HG02623 (cell line): Measurements from ENCODE around the gene TMEM236.
"Not testable (repeated sequence)": the region's sequence is repeated elsewhere in the genome, so short reads cannot be mapped to it uniquely, and the experiment has no call there.

Experiments used
- ATAC-seq: cut with Tn5 transposase; IDR thresholded peaks from one replicate; pipeline ENCODE4 v1.9.1; 2021; ENCODE audit warnings: moderate library complexity; ENCODE audit not compliant: unreplicated experiment

The TMEM236 gene, protein sequence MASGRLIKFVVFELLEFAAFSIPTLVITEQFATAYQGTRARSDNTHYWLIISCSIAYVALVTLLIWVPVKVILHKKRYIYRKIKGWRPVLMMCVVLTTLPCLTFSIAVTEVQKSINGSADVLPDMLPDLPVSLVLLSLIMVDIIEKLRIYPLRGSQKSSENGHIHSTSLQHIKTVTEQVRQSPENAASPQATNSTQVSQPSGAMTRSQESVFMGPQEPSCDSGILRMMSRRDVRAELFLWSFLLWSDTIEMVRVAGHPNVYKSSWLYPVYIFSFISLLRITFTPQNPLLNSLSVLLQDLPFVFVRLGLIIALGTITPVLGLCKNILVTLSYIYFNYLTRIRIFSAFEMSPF

DNA sequence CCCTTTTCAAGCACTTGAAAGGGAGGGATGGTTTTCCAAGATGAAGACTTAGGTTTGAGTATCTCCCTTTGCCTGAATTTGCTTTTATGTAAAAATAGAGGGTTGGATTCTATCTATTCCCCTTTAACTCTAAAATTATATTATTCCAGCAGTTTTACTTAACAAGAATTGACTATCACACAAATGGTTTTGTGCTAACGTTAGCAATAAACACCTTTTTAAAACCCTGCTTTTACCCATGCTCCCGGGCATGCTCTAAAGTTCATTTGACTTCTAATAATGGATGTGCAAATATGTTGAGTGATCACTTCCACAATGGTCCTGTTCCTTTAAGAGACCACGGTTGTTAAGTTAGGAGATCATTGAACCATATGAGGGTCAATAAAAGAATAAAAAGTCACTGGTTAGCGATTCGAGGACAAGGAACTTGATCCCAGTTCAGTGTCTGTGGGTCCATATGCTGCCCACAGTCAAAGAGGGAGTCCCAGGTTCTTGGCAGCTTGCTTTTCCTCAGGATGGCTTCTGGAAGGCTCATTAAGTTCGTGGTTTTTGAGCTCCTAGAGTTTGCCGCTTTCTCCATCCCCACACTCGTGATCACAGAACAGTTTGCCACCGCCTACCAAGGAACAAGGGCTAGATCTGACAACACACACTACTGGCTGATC is at the start of gene TMEM236:
TSS of gene TMEM236 (plus strand) at position 421 of the 665 bp plus-strand sequence. CDS start at position 516, 95 bp downstream.
- ATAC-seq, result no peak

DNA sequence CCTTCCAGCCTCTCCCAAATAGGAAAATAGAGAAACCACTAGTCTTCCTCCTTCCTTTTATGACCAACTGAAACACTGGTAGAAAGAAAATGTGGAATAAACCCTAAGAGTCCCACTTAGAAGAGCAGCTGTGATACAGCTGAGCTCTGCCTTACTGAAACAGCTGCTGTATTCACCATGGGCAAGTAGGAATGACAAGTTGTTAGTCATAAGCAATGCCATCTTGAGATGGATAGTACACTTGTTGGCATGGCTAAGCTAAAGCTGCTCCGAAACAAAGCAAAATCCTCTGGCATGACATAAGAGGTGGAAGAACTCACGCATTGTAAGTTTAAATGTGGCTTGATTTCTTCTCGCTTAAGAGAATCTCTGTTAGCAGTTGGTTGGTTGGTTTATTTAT is 48.3 kb upstream of the TMEM236 start:
- no peak for ATAC-seq

DNA sequence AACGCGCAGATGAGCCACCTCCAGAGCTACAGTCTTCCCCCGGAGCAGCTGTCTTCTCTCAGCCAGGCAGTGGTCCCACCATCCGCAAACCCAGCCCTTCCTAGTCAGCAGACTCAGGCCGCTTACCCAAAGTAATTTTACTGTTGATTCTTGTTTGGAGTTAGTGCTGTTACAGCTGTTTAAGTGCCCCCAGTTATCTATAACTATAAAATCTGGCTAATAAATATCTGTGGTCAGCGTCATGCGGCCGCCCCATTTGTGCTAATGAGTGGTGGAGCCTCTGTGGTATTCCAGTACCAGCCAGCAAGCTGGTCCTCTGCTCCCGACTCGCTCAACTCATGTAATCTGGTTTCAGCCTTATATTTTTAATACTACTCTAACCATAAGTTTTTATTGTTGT is 43.2 kb upstream of the TMEM236 start:
- no peak for ATAC-seq

DNA sequence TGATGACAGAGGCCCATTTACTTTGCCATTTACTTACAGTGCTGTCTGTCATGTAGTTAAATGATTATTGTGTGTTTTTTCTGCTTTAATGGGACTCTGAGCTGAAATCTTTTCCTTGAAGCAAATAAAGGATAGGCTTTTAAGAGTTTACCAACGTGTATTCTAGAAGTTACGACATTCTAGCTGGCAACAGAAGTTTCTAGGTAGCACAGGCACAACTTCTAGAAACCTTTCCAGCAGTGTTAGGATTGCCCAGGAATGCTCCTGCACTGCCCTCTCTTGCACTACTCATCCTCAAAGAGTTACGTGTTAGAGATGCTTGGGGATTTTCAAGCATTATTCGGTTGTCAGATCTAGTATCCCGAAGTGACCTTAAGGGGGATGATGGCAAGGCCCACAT is 42.5 kb upstream of the TMEM236 start:
- ATAC-seq, result no peak

DNA sequence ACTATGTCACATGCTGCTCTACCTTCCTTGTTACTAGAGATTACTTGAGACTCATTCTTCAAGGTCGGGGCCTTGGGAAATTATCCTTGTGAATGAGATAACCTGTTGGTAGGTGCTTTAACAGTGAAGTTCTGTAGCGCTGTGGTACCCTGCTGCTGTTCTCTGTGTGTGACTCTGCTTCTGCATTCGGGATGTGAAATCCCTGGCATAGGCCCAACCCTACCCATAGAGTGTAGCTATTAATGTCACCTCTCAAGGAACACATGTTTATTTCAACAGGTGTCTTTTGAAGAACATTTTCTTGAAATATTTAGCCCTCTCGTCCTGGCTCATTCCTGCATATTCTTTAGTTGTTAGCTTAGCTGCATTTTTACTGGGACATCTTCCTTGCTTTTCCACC is 41.8 kb upstream of the TMEM236 start:
- ATAC-seq, result no peak

DNA sequence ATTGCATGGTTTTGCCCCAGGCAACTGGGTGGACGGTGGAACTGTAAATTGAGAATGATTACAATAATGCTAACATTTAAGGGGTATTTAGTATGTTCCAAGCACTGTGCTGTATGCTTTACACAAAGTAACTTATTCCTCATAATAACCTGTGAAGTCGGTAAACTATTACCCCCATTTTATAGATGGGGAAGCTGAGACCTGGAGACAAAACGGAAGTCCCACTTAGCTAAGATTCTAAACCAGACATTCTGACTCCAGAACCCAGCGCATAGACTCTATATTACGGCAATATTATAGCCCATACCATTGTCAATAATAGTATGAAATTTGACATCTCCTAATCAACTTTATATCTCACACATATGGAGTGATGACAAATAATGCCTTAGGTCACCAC is 39.9 kb upstream of the TMEM236 start:
- no peak for ATAC-seq

DNA sequence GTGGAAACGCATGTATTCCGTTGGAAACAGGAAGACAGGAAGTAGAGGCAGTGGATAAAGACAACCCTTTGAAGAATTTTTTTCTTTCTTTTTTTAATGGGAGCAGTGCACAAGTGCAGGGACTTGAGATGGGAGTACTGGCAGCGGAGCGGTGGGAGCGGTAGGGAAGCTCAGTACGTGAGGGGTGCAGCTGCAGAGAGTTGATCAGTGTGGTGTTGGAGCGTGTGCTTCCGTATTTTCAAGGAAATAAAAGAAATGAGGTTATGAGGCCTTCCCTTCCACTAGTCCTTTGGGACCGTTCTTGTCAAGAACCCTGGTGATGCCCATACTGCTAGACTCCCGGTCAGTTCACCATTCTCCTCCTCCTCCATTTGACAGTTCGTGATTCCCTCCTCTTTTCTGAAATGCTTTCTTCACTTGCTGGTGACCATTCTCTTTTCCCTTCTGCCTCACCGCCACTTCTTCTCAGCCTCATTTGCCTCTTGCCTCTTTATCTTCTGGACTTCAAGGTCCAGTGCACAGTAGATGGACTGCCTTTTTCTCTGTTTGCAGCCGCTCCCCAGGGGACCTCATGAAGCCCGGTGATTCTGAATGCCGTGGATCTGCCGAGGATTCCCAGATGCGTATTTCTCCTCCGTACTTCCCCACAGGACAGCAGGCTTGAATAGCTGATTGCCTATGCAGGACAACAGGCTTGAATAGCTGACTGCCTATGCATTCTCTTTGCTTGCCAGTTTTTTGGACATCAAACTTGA is 39.1 kb upstream of the TMEM236 start:
- no peak for ATAC-seq

DNA sequence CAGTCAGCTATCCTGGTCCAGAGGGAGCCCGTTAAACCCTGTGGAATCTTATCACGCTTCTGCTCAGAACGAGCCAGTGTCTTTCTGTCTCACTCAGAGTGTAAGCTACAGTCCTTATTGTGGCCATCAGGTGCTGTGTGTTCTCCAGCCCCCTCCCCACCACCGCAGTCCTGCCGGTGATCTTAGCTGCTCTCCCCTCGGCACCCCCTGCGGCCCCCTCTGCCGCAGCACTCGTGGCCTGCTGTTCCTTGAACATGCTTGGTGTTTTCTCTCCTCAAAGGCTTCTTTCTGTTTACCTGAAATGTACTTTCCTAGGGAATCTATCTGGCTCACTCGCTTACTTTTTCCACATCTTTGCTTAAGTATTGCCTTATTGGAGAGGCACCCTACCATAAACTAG is 38.2 kb upstream of the TMEM236 start:
- ATAC-seq, result no peak

DNA sequence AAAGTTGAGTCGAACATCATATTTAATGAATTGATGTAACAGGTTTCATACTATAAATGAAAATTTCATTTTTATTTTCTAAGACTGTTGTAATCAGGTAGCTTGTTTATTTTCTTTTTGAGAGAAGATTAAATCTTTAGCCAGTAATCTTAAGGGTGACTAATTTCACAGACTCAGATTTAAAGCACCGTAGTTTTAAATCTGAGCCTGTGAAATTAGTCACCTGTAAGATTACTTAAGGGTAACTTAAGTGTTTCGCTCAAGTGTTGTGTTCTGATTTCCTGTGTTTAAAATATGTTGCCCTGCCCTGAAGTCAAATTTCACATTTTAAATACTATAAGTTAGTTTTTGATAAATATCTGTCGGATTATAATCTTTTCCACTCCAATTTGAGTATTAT is 35.8 kb upstream of the TMEM236 start:
- no peak for ATAC-seq

DNA sequence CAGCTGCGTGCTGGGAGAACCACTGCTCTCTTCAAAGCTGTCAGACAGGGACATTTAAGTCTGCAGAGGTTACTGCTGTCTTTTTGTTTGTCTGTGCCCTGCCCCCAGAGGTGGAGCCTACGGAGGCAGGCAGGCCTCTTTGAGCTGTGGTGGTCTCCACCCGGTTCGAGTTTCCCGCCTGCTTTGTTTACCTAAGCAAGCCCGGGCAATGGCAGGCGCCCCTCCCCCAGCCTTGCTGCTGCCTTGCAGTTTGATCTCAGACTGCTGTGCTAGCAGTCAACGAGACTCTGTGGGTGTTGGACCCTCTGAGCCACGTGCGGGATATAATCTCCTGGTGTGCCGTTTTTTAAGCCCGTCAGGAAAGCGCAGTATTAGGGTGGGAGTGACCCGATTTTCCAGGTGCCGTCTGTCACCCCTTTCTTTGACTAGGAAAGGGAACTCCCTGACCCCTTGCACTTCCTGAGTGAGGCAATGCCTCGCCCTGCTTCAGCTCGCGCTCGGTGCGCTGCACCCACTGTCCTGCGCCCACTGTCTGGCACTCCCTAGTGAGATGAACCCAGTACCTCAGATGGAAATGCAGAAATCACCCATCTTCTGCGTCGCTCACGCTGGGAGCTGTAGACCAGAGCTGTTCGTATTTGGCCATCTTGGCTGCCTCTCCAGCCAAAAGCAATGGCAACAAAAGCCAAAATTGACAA is 29.5 kb upstream of the TMEM236 start:
- not testable (repeated sequence) for ATAC-seq

DNA sequence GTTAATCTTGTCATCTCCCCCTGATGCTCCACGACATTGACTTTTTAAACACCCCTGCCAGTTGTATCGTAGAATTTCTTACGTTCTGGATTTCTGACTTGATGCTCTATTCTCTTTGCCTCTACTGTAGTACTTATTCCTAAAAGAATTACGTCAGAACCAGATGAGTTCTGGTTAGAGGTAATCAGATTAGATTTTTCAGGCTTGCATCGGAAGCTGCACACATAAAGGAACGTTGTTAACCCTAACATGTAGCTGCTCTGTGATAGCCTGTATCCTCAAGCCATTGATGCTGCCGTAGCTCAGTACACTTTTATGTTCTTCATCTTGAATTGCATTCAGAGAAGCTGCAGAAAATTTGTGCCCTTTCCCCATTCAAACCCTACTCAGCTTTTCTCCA is 26.3 kb upstream of the TMEM236 start:
- ATAC-seq, result no peak

DNA sequence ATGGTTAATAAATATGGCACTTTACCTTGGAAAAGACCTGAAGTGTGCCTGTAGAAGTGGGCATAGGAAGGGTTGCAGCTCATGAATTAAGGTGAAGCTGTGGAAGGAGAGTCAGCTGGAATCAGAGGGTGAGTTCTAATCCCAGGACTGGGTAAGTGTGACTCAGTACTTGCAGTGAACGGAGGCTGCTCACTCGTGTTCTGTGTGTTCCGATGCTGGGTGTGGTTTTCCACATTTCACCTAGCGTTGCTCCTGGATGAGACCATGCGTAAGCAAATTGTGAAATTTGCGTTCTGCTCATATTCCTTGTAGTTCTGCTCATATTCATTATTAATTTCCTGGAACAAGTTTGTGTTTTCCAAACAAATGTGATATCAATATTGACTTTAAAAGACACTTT is 22.4 kb upstream of the TMEM236 start:
- no peak for ATAC-seq

DNA sequence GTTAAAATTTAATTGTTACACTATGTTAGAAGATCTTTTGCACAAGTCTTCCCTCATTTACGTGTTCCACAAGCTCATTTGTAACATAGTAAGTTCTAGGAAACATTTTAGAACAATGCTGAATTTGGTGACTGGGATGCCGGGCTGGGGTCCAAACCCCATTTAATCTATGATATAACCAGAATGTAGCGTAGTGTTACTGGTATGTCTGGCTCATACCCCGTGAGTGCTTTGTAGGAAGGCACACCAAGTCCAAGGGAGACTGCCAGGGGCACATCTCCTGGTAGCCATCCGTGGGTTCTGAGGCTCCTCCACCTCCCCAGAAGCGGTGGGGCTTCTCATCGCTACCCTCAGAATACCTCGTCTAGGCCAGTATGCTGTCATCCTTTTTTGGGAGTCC is 21.3 kb upstream of the TMEM236 start:
- no peak for ATAC-seq

DNA sequence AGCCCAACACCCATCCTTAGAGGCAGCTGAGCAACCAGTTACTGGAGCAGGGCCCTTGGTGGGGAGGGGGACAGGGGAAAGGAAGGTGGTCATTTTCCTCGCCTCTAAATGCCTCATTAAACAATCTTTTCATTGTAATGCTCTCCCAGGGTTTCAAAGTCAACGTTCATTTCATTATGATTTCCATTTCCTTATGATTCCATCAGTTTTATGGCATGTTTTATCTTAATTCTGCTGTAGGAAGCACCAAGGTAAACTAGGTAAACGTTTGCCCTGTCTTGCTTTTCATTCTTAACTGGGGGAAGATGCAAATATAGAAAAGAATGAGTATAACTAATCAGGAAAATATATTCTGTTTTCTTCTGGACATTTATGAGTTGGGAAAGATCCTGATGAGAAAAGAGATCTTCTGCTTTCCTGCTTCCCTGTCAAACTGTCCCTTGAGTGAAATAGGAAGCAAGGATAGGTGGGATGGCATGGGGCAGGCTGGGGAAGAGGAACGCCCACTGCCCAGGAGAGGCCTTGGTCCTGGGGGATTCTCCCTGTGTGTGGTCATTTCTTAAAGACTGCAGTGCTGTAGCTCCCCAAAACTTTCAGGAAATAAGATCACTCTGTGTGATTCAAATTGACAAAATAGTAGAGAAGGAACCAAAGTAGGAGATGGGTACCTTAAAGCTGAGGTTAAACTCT is 20.5 kb upstream of the TMEM236 start:
- no peak for ATAC-seq

DNA sequence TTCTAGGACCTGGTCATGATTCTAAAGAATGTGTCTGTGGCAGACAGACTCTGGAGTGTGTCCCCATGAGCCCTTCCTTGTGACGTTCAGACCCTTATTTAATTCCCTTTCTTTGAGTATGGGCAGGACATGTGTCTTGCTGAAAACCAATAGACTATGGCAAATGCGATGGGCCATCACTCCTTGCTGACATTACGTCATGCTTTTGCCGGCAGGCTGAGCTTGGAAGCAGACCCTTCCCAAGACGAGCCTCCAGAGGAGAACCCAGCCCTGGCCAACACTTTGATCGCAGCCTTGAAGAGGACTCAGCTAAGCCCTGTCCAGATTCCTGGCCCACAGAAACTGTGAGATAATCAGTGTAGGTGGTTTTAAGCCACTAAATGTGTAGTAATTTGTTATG is 18.4 kb upstream of the TMEM236 start:
- ATAC-seq, result no peak

DNA sequence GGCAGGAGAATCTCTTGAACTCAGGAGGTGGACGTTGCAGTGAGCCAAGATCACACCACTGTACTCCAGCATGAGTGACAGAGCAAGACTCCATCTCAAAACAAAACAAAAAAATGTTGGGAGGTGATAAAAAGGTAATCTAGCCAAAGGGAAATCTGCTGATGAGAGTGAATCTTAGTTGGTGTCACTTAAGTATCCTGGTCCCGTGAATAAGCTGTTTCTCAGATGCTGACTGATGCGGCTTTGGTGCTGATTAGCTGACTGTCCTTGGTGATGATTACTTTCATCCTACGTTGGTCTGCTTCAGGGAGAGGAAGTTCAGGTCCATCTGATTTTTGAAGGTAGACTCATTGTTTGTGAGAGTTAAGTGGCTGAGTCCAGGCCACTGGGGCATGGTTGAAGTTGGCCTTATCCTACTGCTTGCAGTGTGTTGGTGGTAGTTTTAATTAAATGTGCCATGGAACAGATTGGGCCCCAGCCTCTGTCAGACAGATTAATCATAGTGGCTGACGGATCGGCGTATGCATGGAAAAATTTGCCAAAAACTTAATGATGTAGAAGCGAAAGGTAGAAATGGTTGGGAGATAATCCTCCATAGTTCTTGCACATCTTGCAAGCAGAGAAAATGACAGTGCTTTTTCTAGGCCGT is 17.4 kb upstream of the TMEM236 start:
- no peak for ATAC-seq

DNA sequence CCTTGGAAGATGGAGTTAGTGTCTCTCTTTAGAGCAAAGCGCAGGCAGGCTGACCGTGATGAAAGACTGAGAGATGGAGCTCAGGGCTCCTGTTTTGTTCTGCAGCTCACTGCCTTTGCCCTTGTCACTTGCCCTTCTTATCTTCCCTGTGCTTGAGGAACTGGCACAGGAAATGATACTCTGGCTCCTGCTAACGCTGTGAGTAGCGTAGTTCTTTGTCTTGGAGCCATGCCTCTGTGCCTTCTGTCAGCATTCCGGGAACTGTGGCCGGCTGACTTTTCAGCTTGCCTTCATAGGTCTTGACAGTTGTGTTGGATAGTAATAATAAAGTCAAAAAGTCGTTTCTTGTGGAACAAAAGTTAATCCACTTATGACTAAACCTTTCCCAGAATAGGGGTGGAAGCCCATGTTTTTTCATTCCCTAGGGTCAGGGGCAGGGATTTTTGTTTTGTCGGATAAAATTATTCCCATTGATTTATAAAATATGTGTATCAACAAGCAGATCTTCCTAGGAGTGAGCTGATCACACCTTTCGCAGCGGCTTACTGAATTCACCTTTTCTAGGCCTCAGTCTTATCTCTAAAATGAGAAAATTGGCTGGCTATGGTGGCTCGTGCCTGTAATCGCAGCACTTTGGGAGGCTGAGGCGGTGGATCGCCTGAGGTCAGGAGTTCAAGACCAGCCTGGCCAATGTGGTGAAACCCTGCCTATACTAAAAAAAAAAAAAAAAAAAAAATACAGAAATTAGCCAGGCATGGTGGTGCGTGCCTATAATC is 16.6 kb upstream of the TMEM236 start:
- ATAC-seq, result no peak

DNA sequence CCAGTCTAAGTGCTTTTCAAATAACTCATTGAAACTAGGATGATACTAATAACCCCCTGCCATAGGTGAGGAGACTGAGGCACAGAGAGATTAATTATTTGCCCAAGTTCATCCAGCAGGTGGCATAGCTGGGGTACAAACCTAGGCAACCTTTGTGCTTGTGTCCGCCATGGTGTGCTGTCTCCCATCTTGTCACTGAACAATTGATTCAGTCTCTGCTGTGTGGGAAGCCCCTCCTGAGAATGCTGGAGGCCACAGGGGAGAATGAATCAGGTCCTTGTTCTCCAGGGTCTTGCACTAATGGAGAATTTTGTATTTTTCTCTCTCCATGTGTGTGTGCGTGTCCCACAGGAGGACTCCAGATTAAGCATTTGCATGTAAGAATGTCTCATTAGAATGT is 15.8 kb upstream of the TMEM236 start:
- no peak for ATAC-seq
